GM21381 (cell line): ENCODE data around the gene TTC39C.

Source experiments
- ATAC-seq: cut with Tn5 transposase; IDR thresholded peaks from one replicate; pipeline ENCODE4 v1.9.1; 2021; ENCODE audit warnings: mild to moderate bottlenecking, moderate library complexity; ENCODE audit not compliant: unreplicated experiment

TTC39C gene

GRCh38 chr18:24075767-24076597, 61.4 kb downstream of the TTC39C start:
- no peak for ATAC-seq

- ATAC-seq: no peak
Measured at GRCh38 chr18:24076950-24077349, 62.4 kb downstream of the TTC39C start.

DNA sequence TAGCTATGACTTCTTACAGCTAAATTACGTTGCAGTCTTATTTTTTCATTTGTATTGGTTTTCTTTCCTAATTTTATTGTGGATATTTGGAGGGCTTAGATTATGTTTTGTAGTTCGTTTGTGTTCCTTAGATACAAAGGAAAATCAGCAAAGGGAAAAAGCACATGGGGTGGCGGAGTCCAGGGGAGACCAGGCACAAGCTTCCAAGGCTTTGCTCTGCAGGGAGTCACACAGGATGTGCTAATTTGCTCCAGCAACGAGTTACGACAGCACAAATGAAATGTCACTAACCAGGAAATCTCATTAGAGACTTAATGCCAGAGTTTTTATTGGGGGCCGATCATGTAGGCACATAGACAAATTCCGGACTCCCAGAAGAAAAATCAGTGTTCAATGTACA, 63.8 kb downstream of the TTC39C start:
- no peak for ATAC-seq

GRCh38 chr18:24080861-24081260, 66.3 kb downstream of the TTC39C start:
- no peak for ATAC-seq

DNA sequence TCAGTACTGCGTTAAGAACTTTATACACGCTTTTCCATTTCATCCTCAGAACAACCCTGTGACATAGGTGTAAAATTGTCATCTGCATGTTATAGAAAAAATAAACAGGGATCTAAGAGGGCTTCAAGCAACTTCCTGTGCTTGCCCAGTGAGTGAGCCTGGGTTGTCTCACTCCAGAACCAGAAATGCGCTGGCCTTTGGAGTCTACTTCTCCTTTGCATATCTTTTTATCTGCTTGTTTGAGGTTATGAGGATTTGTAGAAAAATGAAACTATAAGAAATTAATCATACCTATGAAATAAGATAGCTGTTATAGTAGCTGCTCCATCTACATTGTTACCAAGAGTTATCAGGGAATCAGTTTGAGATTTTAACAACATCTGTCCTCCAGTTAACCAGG, 69.0 kb downstream of the TTC39C start:
- no peak for ATAC-seq

DNA sequence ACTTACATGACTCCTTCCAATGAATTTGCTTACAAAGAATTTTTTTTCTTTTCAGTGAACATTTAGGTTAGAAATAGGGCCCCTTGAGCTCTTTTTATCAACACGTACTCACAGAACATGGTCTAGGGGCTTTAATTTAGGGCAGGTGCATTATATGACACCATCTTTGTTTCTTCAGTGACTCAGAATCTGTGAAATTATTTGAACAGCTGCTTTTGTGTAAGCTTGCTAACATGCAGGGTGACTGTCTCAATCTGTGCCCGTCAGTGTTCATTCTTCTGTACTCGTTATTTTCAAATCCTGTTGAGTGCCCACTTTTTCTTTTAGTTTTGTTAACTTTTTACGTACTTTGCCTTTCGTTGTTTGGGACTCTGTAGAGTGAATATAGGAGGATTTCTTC, 71.5 kb downstream of the TTC39C start:
- ATAC-seq: no peak

DNA sequence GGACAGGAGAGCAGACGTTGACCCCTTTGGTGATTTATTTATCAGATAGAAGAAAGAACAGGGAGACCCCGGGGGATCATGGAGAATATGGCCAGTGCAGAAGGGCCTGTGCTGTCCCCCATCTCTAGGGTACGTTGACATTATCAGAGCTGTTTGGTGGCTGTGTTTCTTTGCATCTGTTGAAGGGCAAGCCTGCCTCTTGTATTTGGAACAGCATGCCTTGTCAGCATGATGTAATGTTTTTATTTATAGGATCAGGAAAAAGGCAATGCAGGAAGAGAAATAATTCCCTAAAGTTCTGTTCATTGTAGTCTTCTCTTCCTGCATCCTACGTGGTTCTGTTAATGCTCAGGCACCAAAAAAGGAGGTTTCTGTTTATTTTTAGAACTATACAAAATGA, 74.5 kb downstream of the TTC39C start:
- no peak for ATAC-seq

GRCh38 chr18:24089515-24090337, 75.2 kb downstream of the TTC39C start:
- ATAC-seq: no peak

GRCh38 chr18:24090876-24091275, 76.3 kb downstream of the TTC39C start:
- no peak for ATAC-seq

DNA sequence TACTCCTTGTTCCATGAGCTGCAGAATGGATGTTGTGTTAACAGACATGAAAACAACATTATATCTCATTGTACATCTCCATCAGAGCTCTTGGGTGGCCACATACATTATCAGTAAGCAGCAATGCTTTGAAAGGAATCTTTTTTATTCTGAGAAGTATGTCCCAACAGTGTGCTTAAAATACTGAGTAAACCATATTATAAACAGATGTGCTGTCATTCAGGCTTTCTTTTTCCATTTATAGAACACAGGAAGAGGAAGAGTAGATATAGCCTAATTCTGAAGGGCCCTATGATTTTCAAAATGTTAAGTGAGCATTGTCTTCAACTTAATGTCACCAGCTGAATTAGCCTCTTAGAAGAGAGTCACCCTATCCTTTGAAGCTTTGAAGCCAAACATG, 80.0 kb downstream of the TTC39C start:
- no peak for ATAC-seq

GRCh38 chr18:24095976-24096375, 81.4 kb downstream of the TTC39C start:
- ATAC-seq: no peak

- no peak for ATAC-seq
Measured at GRCh38 chr18:24103320-24104021, 88.9 kb downstream of the TTC39C start.

- no peak for ATAC-seq
Measured at GRCh38 chr18:24104486-24104885, 89.9 kb downstream of the TTC39C start.

DNA sequence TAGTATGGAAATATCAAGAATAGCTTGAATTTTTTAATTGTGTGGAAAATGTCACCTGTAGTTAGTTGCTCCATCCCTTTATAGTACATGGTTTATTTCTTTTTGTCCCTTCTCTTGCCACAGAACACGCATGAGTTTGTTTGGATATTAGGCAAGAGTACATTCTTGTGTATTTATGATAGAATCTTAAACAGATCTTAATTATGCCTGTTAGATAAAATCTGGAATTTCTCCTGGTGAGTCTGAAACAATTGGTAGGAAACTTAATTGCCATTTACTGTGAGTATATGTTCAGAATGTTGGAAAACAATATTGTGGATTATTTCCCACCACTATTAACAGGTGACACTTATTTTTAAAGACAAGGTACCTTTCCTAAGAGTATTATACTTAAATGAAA, 94.1 kb downstream of the TTC39C start:
- ATAC-seq: no peak

DNA sequence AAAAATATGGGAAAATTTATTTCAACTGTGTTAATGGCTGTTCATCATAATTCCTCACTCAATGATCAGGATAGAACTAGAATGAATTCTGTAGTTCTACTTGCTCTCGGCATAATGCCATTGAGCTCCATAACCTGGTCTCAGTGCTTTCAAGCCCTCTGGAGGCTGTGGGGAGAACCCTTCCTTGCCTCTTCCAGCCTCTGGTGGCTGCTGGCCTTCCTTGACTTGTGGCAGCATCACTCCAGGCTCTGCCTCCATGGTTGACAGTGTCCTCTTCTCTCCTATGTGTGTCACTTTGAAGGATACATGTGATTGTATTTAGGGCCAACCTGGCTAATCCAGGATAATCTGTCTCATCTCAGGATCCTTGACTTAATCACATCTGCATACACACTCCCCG, 97.4 kb downstream of the TTC39C start:
- ATAC-seq: no peak

GRCh38 chr18:24112464-24112863, 97.9 kb downstream of the TTC39C start:
- ATAC-seq: no peak

GRCh38 chr18:24112874-24113615, 98.5 kb downstream of the TTC39C start:
- ATAC-seq: no peak

DNA sequence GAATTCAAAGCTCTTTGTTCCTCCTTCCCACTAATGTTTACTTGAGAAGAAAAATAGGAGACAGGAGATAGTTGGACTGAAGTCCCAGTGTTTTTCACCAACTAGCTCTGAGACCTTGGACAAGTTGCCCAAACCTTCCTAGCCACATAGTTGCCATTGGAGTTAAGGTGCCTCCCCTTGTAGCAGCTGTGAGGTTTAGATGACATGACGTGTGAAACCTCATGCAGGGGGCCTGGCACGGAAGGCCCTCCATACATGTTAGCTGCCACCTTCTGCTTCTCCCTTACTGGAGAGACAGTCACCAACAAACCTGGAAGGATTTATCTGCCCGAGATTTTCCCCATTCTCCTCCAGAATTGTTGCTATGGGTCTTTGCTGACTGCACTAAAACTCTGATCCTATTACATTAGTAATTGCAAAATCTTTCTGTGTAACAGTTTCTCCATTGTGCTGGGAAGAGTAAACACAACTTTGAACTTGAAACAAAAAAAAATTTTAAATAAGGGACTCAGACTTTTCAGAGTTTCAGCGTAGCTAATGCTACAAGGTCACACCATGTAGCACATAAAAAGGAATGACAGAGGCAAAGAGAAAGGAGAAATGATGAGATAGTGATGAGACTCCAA, 100.5 kb downstream of the TTC39C start:
- ATAC-seq: no peak

DNA sequence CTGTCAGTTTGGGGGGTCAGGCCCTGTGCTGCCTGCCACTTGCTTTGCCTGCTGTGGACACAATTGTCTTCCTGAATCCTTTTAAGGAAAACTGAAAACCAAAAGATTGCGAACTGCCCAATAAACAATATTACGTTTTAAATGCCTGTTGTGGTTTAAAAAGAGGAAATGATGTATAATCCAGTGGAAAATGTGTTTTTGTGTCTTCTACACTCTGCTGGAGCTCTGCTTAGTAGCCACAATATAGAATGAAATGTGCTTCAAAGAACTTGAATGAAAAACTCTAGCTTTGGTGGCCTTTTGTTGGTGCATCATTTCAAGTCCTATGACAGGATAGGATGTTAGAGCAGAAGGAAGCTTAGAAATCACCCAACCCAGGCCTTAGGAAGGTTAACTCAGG, 101.1 kb downstream of the TTC39C start:
- no peak for ATAC-seq
